Measurements from ENCODE around the gene NSMCE3. TPM values are rescaled to one million over a fixed set of nuclear protein-coding genes. Genes with fewer than 3 reads are reported as not detected.
A peak's percentile ranks its signal among the peaks of the same experiment; 100 is the strongest.

NSMCE3 gene
- total RNA-seq, 3 donors from 2014 or later: 9.4 to 10.3 (median 9.7) TPM

GRCh38 chr15:29283381-29283780 lies 13.8 kb upstream of the NSMCE3 start:
- Mint-ChIP-seq H3K36me3 (ENCODE audit: insufficient read depth) (no peaks in the 10 kb centered on the region), H3K4me3 (no peak overlapping the region), H3K4me1 (ENCODE audit: low read depth) (no peaks in the 10 kb centered on the region), H3K27me3 (ENCODE audit: low read depth) (peaks cover 49% of the 10 kb centered on the region), H3K9me3 (no peaks in the 10 kb centered on the region)
- no peak for ATAC-seq
- DNase-seq: no peak

- Mint-ChIP-seq H3K9me3 (no peaks in the 10 kb centered on the region), H3K4me1 (ENCODE audit: low read depth) (no peaks in the 10 kb centered on the region), H3K36me3 (ENCODE audit: insufficient read depth) (no peaks in the 10 kb centered on the region), H3K27me3 (ENCODE audit: low read depth) (peaks cover 37% of the 10 kb centered on the region), H3K4me3 (no peak overlapping the region)
- no peak for DNase-seq
- no peak for ATAC-seq
These were observed 10.9 kb upstream of the NSMCE3 start for GRCh38 chr15:29280514-29280913.

GRCh38 chr15:29278436-29279105 lies 8.9 kb upstream of the NSMCE3 start:
- peaks cover 20% of the 10 kb centered on the region for H3K27me3 Mint-ChIP-seq (ENCODE audit: low read depth)
- no peaks in the 10 kb centered on the region for H3K36me3 Mint-ChIP-seq (ENCODE audit: insufficient read depth)
- H3K4me1 Mint-ChIP-seq (ENCODE audit: low read depth): no peaks in the 10 kb centered on the region
- H3K9me3 Mint-ChIP-seq: no peaks in the 10 kb centered on the region
- DNase-seq (no peak), ATAC-seq (no peak)
- no peak overlapping the region for H3K4me3 Mint-ChIP-seq

GRCh38 chr15:29276366-29276765 lies 6.7 kb upstream of the NSMCE3 start:
- H3K36me3 Mint-ChIP-seq (ENCODE audit: insufficient read depth): no peaks in the 10 kb centered on the region
- DNase-seq (no peak), ATAC-seq (no peak)
- H3K27me3 Mint-ChIP-seq (ENCODE audit: low read depth): peaks cover 12% of the 10 kb centered on the region
- no peak overlapping the region for H3K4me3 Mint-ChIP-seq
- H3K4me1 Mint-ChIP-seq (ENCODE audit: low read depth): peaks cover 3% of the 10 kb centered on the region
- no peaks in the 10 kb centered on the region for H3K9me3 Mint-ChIP-seq

GRCh38 chr15:29275855-29276254 lies 6.2 kb upstream of the NSMCE3 start:
- H3K9me3 Mint-ChIP-seq: no peaks in the 10 kb centered on the region
- no peaks in the 10 kb centered on the region for H3K36me3 Mint-ChIP-seq (ENCODE audit: insufficient read depth)
- H3K27me3 Mint-ChIP-seq (ENCODE audit: low read depth): peaks cover 12% of the 10 kb centered on the region
- ATAC-seq: no peak
- DNase-seq: no peak
- peaks cover 5% of the 10 kb centered on the region for H3K4me1 Mint-ChIP-seq (ENCODE audit: low read depth)
- H3K4me3 Mint-ChIP-seq: no peak overlapping the region

GRCh38 chr15:29274946-29275345 lies 5.3 kb upstream of the NSMCE3 start:
- Mint-ChIP-seq H3K36me3 (ENCODE audit: insufficient read depth) (no peaks in the 10 kb centered on the region), H3K27me3 (ENCODE audit: low read depth) (peaks cover 3% of the 10 kb centered on the region), H3K4me3 (no peak overlapping the region), H3K9me3 (no peaks in the 10 kb centered on the region), H3K4me1 (ENCODE audit: low read depth) (peaks cover 13% of the 10 kb centered on the region)
- no peak for ATAC-seq
- no peak for DNase-seq

GRCh38 chr15:29272219-29272618 lies 2.6 kb upstream of the NSMCE3 start:
- DNase-seq: no peak
- Mint-ChIP-seq H3K4me1 (ENCODE audit: low read depth) (peaks cover 32% of the 10 kb centered on the region), H3K36me3 (ENCODE audit: insufficient read depth) (peaks cover 1% of the 10 kb centered on the region), H3K9me3 (no peaks in the 10 kb centered on the region), H3K4me3 (no peak overlapping the region), H3K27me3 (ENCODE audit: low read depth) (no peaks in the 10 kb centered on the region)
- no peak for ATAC-seq

GRCh38 chr15:29270976-29271375 lies 1.4 kb upstream of the NSMCE3 start:
- Mint-ChIP-seq H3K4me3 (no peak overlapping the region), H3K9me3 (no peaks in the 10 kb centered on the region), H3K27me3 (ENCODE audit: low read depth) (no peaks in the 10 kb centered on the region), H3K4me1 (ENCODE audit: low read depth) (peaks cover 44% of the 10 kb centered on the region), H3K36me3 (ENCODE audit: insufficient read depth) (peaks cover 3% of the 10 kb centered on the region)
- ATAC-seq (no peak), DNase-seq (no peak)

- DNase-seq: no peak
- H3K4me3 Mint-ChIP-seq: peak overlapping the region; percentile 89
- peak in 1 of 2 donors; percentile 2 for ATAC-seq
- H3K27me3 Mint-ChIP-seq (ENCODE audit: low read depth): no peaks in the 10 kb centered on the region
- peaks cover 5% of the 10 kb centered on the region for H3K36me3 Mint-ChIP-seq (ENCODE audit: insufficient read depth)
- peaks cover 49% of the 10 kb centered on the region for H3K4me1 Mint-ChIP-seq (ENCODE audit: low read depth)
- no peaks in the 10 kb centered on the region for H3K9me3 Mint-ChIP-seq
These were observed 740 bp upstream of the NSMCE3 start for GRCh38 chr15:29270169-29270955.

- ATAC-seq: peak; percentile 44 to 52
- peak; percentile 31 for DNase-seq
- Mint-ChIP-seq H3K36me3 (ENCODE audit: insufficient read depth) (peaks cover 5% of the 10 kb centered on the region), H3K27me3 (ENCODE audit: low read depth) (no peaks in the 10 kb centered on the region), H3K9me3 (no peaks in the 10 kb centered on the region), H3K4me3 (peak overlapping the region; percentile 97), H3K4me1 (ENCODE audit: low read depth) (peaks cover 49% of the 10 kb centered on the region)
These were observed 727 bp downstream of the NSMCE3 start for GRCh38 chr15:29268706-29269484.

- no peak for DNase-seq
- Mint-ChIP-seq H3K9me3 (no peaks in the 10 kb centered on the region), H3K4me3 (no peak overlapping the region), H3K4me1 (ENCODE audit: low read depth) (peaks cover 51% of the 10 kb centered on the region), H3K36me3 (ENCODE audit: insufficient read depth) (peaks cover 5% of the 10 kb centered on the region), H3K27me3 (ENCODE audit: low read depth) (no peaks in the 10 kb centered on the region)
- no peak for ATAC-seq
These were observed 3.5 kb downstream of the NSMCE3 start for GRCh38 chr15:29266052-29266582.

- H3K9me3 Mint-ChIP-seq: no peaks in the 10 kb centered on the region
- no peak for ATAC-seq
- no peak for DNase-seq
- H3K27me3 Mint-ChIP-seq (ENCODE audit: low read depth): no peaks in the 10 kb centered on the region
- H3K4me1 Mint-ChIP-seq (ENCODE audit: low read depth): peaks cover 32% of the 10 kb centered on the region
- H3K4me3 Mint-ChIP-seq: no peak overlapping the region
- peaks cover 5% of the 10 kb centered on the region for H3K36me3 Mint-ChIP-seq (ENCODE audit: insufficient read depth)
These were observed 6.3 kb downstream of the NSMCE3 start for GRCh38 chr15:29263289-29263688.

- Mint-ChIP-seq H3K9me3 (no peaks in the 10 kb centered on the region), H3K36me3 (ENCODE audit: insufficient read depth) (peaks cover 5% of the 10 kb centered on the region), H3K4me3 (no peak overlapping the region), H3K27me3 (ENCODE audit: low read depth) (no peaks in the 10 kb centered on the region), H3K4me1 (ENCODE audit: low read depth) (peaks cover 29% of the 10 kb centered on the region)
- DNase-seq (no peak), ATAC-seq (no peak)
These were observed 6.9 kb downstream of the NSMCE3 start for GRCh38 chr15:29262738-29263137.

GRCh38 chr15:29260896-29261295 lies 8.7 kb downstream of the NSMCE3 start:
- H3K27me3 Mint-ChIP-seq (ENCODE audit: low read depth): no peaks in the 10 kb centered on the region
- DNase-seq (no peak), ATAC-seq (no peak)
- peaks cover 11% of the 10 kb centered on the region for H3K4me1 Mint-ChIP-seq (ENCODE audit: low read depth)
- peaks cover 2% of the 10 kb centered on the region for H3K36me3 Mint-ChIP-seq (ENCODE audit: insufficient read depth)
- H3K9me3 Mint-ChIP-seq: no peaks in the 10 kb centered on the region
- H3K4me3 Mint-ChIP-seq: no peak overlapping the region

All from activated T-cell treated with anti-CD3 and anti-CD28 coated beads, Interleukin-2, amount 50 U/mL, for 4 hours (primary cell).